ENCODE measurements around the gene BAX. TPM values are rescaled to one million over a fixed set of nuclear protein-coding genes. Genes with fewer than 3 reads are reported as not detected.

Gene BAX
- total and polyA plus RNA-seq, 4 donors: 10.5 to 27.0 (median 14.8) TPM

DNA sequence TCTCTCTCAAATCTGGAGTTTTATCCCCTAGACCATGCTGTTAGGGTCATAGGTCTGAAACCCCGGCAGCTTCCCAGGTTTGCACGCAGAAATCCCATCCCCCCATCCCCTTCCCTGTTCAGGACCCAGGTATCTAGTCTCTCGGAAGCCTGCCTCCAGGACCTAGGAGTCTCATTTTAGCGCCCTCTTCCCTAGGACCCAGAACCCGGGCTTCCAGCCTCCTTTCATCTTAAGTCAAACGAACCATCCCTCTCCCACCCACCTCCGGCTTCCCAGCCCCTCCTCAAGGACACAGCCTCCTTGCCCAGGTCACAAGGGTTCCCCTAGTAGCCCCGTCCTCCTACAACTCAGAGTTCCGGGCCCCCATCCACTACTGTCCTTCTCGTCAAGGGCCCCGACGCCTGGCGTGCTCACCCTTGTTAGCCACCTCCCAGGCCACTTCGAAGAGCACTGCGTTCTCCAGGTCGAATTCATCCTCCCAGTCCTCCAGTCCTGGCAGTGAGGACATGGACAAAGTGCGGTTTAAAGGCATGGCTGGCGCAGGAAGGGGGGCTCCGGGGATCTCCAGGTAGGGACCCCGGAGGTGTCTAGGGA lies 38.0 kb downstream of the BAX start (continued):
- TF ChIP-seq, protein P1, sequence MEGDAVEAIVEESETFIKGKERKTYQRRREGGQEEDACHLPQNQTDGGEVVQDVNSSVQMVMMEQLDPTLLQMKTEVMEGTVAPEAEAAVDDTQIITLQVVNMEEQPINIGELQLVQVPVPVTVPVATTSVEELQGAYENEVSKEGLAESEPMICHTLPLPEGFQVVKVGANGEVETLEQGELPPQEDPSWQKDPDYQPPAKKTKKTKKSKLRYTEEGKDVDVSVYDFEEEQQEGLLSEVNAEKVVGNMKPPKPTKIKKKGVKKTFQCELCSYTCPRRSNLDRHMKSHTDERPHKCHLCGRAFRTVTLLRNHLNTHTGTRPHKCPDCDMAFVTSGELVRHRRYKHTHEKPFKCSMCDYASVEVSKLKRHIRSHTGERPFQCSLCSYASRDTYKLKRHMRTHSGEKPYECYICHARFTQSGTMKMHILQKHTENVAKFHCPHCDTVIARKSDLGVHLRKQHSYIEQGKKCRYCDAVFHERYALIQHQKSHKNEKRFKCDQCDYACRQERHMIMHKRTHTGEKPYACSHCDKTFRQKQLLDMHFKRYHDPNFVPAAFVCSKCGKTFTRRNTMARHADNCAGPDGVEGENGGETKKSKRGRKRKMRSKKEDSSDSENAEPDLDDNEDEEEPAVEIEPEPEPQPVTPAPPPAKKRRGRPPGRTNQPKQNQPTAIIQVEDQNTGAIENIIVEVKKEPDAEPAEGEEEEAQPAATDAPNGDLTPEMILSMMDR (IDR thresholded peaks at IDR 0.05; ENCODE audit: low read depth, low read length, missing input control): no peak
- TF ChIP-seq, protein P2, sequence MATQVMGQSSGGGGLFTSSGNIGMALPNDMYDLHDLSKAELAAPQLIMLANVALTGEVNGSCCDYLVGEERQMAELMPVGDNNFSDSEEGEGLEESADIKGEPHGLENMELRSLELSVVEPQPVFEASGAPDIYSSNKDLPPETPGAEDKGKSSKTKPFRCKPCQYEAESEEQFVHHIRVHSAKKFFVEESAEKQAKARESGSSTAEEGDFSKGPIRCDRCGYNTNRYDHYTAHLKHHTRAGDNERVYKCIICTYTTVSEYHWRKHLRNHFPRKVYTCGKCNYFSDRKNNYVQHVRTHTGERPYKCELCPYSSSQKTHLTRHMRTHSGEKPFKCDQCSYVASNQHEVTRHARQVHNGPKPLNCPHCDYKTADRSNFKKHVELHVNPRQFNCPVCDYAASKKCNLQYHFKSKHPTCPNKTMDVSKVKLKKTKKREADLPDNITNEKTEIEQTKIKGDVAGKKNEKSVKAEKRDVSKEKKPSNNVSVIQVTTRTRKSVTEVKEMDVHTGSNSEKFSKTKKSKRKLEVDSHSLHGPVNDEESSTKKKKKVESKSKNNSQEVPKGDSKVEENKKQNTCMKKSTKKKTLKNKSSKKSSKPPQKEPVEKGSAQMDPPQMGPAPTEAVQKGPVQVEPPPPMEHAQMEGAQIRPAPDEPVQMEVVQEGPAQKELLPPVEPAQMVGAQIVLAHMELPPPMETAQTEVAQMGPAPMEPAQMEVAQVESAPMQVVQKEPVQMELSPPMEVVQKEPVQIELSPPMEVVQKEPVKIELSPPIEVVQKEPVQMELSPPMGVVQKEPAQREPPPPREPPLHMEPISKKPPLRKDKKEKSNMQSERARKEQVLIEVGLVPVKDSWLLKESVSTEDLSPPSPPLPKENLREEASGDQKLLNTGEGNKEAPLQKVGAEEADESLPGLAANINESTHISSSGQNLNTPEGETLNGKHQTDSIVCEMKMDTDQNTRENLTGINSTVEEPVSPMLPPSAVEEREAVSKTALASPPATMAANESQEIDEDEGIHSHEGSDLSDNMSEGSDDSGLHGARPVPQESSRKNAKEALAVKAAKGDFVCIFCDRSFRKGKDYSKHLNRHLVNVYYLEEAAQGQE (IDR thresholded peaks at IDR 0.05): no peak

DNA sequence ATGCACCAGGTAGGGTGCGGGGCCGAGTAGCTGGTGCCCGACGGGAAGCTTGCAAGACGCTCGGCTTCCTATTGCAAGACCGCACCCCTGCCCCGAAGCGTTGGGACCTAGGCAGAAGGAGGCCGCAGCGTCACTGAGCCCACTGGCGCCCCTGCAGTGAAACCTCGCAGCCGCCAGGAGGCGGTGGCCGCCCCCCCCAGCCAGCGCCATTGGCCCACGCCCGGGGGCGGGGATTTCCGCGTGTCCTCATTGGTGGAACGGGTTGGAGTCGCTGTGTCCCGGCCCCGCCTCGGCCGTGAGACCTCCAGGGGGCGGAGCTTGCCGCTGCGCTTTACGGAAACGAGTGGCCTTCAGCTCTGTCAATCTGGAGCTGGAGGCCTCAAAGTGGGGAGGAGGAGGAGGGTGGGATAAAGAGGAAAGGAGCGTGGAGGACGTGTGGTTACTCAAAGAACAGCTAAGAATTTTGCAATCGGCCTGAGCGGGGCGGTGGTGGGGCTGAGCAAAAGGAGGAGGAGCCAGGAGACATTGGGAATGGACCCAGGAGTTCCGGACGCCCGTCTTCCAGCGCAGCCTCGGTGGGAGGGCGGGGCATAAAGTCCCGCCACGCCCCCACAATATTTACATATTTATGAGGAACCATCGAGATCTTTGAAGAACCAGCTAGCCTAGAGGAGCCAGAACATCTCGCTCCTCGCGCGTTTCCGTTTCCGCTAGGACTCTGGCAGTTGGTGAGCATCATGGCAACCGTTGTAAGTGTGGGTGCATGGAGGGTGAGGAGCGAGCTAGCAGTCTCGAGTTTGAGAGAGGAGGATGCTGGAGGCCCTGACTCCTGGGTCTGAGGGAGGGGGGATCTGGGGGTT lies 38.7 kb downstream of the BAX start, which contains the start of the genes GYS1 and RUVBL2:
GYS1 (minus strand) TSS at position 135 of the 860 bp plus-strand sequence. CDS start 197 bp downstream, outside the sequence.
RUVBL2 (plus strand) TSS at position 713 of the 860 bp plus-strand sequence; CDS start at position 738, 25 bp downstream.
- TF ChIP-seq, protein P3, sequence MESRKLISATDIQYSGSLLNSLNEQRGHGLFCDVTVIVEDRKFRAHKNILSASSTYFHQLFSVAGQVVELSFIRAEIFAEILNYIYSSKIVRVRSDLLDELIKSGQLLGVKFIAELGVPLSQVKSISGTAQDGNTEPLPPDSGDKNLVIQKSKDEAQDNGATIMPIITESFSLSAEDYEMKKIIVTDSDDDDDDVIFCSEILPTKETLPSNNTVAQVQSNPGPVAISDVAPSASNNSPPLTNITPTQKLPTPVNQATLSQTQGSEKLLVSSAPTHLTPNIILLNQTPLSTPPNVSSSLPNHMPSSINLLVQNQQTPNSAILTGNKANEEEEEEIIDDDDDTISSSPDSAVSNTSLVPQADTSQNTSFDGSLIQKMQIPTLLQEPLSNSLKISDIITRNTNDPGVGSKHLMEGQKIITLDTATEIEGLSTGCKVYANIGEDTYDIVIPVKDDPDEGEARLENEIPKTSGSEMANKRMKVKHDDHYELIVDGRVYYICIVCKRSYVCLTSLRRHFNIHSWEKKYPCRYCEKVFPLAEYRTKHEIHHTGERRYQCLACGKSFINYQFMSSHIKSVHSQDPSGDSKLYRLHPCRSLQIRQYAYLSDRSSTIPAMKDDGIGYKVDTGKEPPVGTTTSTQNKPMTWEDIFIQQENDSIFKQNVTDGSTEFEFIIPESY (IDR thresholded peaks at IDR 0.05): peak; percentile 85
- TF ChIP-seq HNF4A (conservative IDR thresholded peaks at IDR 0.05) (peak; percentile 30 to 45), YY1 (IDR thresholded peaks at IDR 0.05) (peak; percentile 93), RAD21 (IDR thresholded peaks at IDR 0.05) (peak; percentile 44 to 65), GABPA (IDR thresholded peaks at IDR 0.05 in 1 of 2, conservative IDR thresholded peaks at IDR 0.05 in 1 of 2) (peak; percentile 92 to 95), TAF1 (conservative IDR thresholded peaks at IDR 0.05) (peak; percentile 57), FOXA2 (IDR thresholded peaks at IDR 0.05) (peak; percentile 4), HNF4G (IDR thresholded peaks at IDR 0.05) (peak; percentile 23), NR2F2 (IDR thresholded peaks at IDR 0.05) (no peak), EGR1 (IDR thresholded peaks at IDR 0.05; ENCODE audit: low read depth in 2 of 2) (peak; percentile 15 to 31), SP1 (IDR thresholded peaks at IDR 0.05) (peak; percentile 96), JUND (IDR thresholded peaks at IDR 0.05) (peak in 1 of 2 donors; percentile 20), RXRA (IDR thresholded peaks at IDR 0.05) (peak in 1 of 2 donors; percentile 53), FOXA1 (IDR thresholded peaks at IDR 0.05) (no peak)
- TF ChIP-seq, protein P1 (IDR thresholded peaks at IDR 0.05; ENCODE audit: low read depth, low read length, missing input control): peak; percentile 94
- TF ChIP-seq, protein P2 (IDR thresholded peaks at IDR 0.05): peak; percentile 41
- TF ChIP-seq, protein P4, sequence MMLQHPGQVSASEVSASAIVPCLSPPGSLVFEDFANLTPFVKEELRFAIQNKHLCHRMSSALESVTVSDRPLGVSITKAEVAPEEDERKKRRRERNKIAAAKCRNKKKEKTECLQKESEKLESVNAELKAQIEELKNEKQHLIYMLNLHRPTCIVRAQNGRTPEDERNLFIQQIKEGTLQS (IDR thresholded peaks at IDR 0.05): no peak
- TF ChIP-seq, protein P5, sequence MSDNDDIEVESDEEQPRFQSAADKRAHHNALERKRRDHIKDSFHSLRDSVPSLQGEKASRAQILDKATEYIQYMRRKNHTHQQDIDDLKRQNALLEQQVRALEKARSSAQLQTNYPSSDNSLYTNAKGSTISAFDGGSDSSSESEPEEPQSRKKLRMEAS (IDR thresholded peaks at IDR 0.05): peak; percentile 79
- peak within 1 kb of the TSS; percentile 59 to 96 (median 80) for H3K4me3 ChIP-seq (ENCODE audit: low read depth in 1 of 3, low read length in 3 of 3)
- under 1% methylated on average over 56 of the region's 56 CpGs for WGBS
- peak; percentile 99 for DNase-seq (ENCODE audit: low spot score)
- peaks cover 12 to 28% (median 17%) of the 10 kb centered on the region in 4 donors for H3K4me1 ChIP-seq (ENCODE audit: control insufficient read depth in 4 of 4, insufficient read depth in 4 of 4, low read length in 3 of 4)
- peak within 1 kb of the TSS; percentile 60 to 98 for H3K9ac ChIP-seq (ENCODE audit: low read depth in 1 of 2, low read length in 2 of 2)
- H3K36me3 ChIP-seq (ENCODE audit: control insufficient read depth in 4 of 4, insufficient read depth in 3 of 4, low read depth in 1 of 4, low read length in 3 of 4): peaks cover 0 to 4% (median under 1%) of the 10 kb centered on the region in 4 donors
- H3K27ac ChIP-seq (ENCODE audit: low read depth in 1 of 2, low read length in 2 of 2): peak within 1 kb of the TSS; percentile 89 to 99
- no peaks in the 10 kb centered on the region for H3K27me3 ChIP-seq (ENCODE audit: control insufficient read depth in 4 of 4, insufficient read depth in 4 of 4, low read length in 3 of 4)
- no peaks in the 10 kb centered on the region for H3K9me3 ChIP-seq (ENCODE audit: control insufficient read depth in 4 of 4, low read length in 3 of 4)

All from liver (tissue), 9 donors.